ENCODE data around the gene HOXC6. TPM values are rescaled to one million over a fixed set of nuclear protein-coding genes. Genes with fewer than 3 reads are reported as not detected.

Gene HOXC6
- total and polyA plus RNA-seq, 5 experiments from 2014 or later, result not detected

DNA sequence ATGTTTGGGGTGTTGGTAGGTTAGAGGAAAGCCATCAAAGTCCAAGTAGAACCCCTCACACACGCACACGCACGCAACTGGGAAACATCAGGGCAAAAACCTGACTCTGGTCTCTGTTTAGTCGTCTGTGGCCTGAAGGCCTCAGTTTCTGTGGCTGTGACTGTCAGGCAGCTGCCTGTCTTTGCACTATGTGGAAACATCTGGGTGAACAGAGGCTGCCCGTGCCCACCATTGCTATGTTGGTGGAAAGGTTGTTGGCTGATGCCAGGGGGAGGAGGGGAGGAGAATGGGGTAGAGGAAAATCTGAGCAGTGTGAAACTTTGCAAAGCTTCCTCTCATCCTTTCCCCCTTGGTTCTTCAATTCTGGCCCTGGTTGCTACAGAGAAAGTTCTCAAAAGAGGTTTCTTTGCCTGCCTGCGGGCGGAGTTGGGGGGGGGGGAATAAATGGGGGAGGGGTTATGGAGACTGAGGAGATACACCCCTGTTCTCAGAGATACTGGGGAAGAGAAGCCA, 35.8 kb upstream of the HOXC6 start:
- Mint-ChIP-seq H3K9me3 (peaks cover 0 to 9% (median 0%) of the 10 kb centered on the region in 9 donors), H3K27me3 (peaks cover 68 to 100% (median 86%) of the 10 kb centered on the region in 5 donors), H3K27ac (no peak overlapping the region), H3K36me3 (peaks cover 0 to 8% (median 0%) of the 10 kb centered on the region in 3 donors), H3K4me1 (peaks cover 35 to 74% (median 45%) of the 10 kb centered on the region in 4 donors), H3K4me3 (peak overlapping the region in 1 of 10 donors; percentile 72)
- DNase-seq (no peak), ATAC-seq (no peak)
- POLR2A ChIA-PET, result interaction anchor here (0.6 to 1.0 kb wide), 2 partner anchors 67 to 1761 kb away, joined by 4 to 7 read pairs; no protein-coding TSS in a partner anchor

DNA sequence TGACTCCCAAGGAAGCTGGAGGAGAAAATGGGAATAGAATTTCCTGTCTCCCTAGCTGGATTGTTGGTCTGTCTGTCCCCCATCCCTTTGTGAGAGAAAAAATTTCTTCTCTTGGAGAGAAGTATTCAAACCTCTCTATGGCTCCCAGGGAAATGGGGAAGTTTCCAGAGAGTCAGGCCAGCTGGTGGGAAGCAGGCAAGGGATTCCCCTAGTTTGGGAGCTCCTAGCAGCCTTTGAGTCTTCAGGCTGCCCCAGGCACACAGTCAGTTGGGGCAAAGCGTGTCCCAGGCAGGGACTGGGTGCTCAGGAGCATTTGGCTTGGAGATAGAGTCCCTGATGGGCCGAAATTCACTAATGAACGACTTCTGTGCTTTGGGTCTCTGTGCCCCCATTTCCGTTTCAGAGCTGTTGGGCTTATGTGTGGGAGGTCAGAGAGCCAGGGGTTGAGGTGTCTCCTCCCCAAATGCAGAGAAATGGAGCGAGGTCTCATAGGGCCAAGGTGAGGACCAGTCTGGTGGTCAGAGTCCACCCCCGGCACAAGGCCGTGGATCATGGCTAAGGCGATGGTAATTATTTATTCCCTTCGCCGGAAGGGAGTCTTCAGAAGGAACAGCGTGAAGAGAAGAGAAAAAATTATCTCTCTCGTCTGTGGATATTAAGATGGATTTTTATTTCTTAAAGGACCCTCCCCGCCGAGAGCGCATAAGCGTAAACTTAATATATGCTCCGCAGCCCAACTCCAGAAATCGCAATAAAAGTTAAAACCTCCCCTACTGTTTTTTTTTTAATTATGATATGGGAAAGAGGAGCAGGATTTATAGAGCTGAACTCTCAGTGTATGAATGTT, 34.9 kb upstream of the HOXC6 start:
- Mint-ChIP-seq H3K27ac (peak overlapping the region in 3 of 10 donors; percentile 47 to 87 (median 60)), H3K4me3 (peak overlapping the region in 9 of 10 donors; percentile 33 to 84 (median 64)), H3K27me3 (peaks cover 65 to 100% (median 86%) of the 10 kb centered on the region in 5 donors), H3K4me1 (peaks cover 36 to 76% (median 49%) of the 10 kb centered on the region in 4 donors), H3K9me3 (peaks cover 0 to 5% (median 0%) of the 10 kb centered on the region in 9 donors), H3K36me3 (peaks cover 0 to 13% (median 0%) of the 10 kb centered on the region in 3 donors)
- POLR2A ChIA-PET, result no interaction called here
- ATAC-seq (no peak), DNase-seq (no peak)

GRCh38 chr12:53994009-53994263, 34.3 kb upstream of the HOXC6 start:
- H3K4me1 Mint-ChIP-seq, result peaks cover 37 to 75% (median 50%) of the 10 kb centered on the region in 4 donors

DNA sequence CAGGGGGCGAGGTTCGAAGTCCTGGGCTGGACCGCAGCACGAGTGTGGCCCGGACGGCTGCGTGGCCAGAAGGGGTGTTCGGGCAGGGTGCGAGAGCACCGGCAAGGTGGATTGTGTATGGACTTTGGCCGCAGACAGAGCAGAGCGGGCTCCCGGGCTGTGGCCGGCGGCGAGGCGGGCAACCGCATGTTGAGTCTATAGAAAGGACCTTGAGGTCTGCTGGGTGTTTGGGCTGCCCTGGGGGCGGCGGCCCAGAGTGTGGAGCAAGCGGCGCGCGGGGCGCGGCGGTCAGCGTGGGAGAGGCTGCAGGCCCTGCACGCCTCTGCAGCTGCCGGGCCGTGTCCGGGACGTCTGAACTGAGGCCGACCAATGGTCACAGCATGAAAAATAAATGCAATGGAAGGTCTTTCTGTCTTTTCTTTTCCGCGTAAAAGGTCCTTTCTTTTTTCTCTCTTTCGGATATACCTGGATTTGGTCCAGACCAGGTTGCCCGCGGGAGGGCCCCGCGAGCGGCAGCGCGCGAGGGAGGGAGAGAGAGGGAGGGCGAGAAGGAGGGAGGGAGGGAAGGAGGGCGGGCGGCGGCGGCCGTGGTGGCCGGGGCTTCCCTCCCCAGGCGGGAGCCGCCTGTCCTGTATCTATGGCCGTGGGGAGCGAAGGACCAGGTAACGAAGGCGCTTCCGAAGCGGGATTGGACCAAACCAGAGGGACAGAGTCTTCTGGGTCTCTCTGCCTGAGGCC, 33.8 kb upstream of the HOXC6 start:
- POLR2A ChIA-PET, result interaction anchor here (1.7 kb wide), 1 partner anchor 12 kb away, joined by 5 read pairs; no protein-coding TSS in a partner anchor
- H3K27me3 Mint-ChIP-seq, result peaks cover 64 to 100% (median 85%) of the 10 kb centered on the region in 5 donors
- H3K36me3 Mint-ChIP-seq, result peaks cover 0 to 13% (median 4%) of the 10 kb centered on the region in 3 donors
- peaks cover 0 to 5% (median 0%) of the 10 kb centered on the region in 9 donors for H3K9me3 Mint-ChIP-seq
- ATAC-seq (no peak), DNase-seq (no peak)
- peak overlapping the region; percentile 73 to 93 (median 80) for H3K4me3 Mint-ChIP-seq
- H3K4me1 Mint-ChIP-seq, result peaks cover 33 to 72% (median 46%) of the 10 kb centered on the region in 4 donors
- H3K27ac Mint-ChIP-seq, result peak overlapping the region in 2 of 10 donors; percentile 87 to 91

More at GRCh38 chr12:53994009-53994263, 34.3 kb upstream of the HOXC6 start:
- DNase-seq (no peak), ATAC-seq (no peak)
- POLR2A ChIA-PET, result no interaction called here
- Mint-ChIP-seq H3K36me3 (peaks cover 0 to 13% (median 4%) of the 10 kb centered on the region in 3 donors), H3K27me3 (peaks cover 66 to 100% (median 87%) of the 10 kb centered on the region in 5 donors), H3K4me3 (peak overlapping the region; percentile 33 to 84 (median 63)), H3K27ac (peak overlapping the region in 3 of 10 donors; percentile 60 to 91 (median 87)), H3K9me3 (peaks cover 0 to 5% (median 0%) of the 10 kb centered on the region in 9 donors)

DNA sequence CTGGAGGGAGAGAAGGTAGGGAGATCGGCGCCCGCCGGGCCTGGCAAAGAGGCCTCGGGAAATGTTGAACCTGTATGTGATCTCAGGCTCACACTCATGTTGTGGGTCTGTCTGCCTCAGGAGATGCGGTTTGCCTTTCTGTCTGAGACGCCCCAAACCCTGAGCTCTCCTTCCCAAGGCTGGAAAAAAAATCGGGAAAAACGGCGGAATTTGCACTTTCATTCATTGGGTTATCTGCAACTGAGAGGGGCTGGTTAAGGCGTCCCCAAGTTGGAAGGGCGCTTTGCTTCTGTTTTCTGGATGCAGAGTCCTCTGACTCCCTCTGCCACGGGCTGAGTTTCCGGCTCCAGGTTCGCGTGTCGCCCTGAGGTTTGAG, 33.2 kb upstream of the HOXC6 start:
- peak; percentile 24 for ATAC-seq
- POLR2A ChIA-PET, result interaction anchor here (1.7 kb wide), 1 partner anchor 12 kb away, joined by 5 read pairs; no protein-coding TSS in a partner anchor
- Mint-ChIP-seq H3K9me3 (peaks cover 0 to 5% (median 0%) of the 10 kb centered on the region in 9 donors), H3K27ac (peak overlapping the region in 1 of 10 donors; percentile 44), H3K4me1 (peaks cover 30 to 72% (median 45%) of the 10 kb centered on the region in 4 donors), H3K27me3 (peaks cover 59 to 100% (median 82%) of the 10 kb centered on the region in 5 donors), H3K4me3 (peak overlapping the region; percentile 67 to 93 (median 80)), H3K36me3 (peaks cover 0 to 13% (median 4%) of the 10 kb centered on the region in 3 donors)
- no peak for DNase-seq

GRCh38 chr12:53995378-53996239, 32.6 kb upstream of the HOXC6 start:
- Mint-ChIP-seq H3K36me3 (peaks cover 0 to 13% (median 4%) of the 10 kb centered on the region in 3 donors), H3K27me3 (peaks cover 54 to 100% (median 79%) of the 10 kb centered on the region in 5 donors), H3K9me3 (peaks cover 0 to 5% (median 0%) of the 10 kb centered on the region in 9 donors), H3K4me1 (peaks cover 24 to 72% (median 44%) of the 10 kb centered on the region in 4 donors), H3K4me3 (peak overlapping the region; percentile 73 to 93 (median 82)), H3K27ac (peak overlapping the region in 1 of 10 donors; percentile 44)
- POLR2A ChIA-PET, result interaction anchor here (0.9 to 1.7 kb wide), 2 partner anchors 11 to 14 kb away, joined by 4 to 5 read pairs; no protein-coding TSS in a partner anchor
- ATAC-seq, result peak; percentile 32 to 41
- no peak for DNase-seq

- Mint-ChIP-seq H3K4me3 (peak overlapping the region; percentile 73 to 93 (median 80)), H3K9me3 (peaks cover 0 to 5% (median 0%) of the 10 kb centered on the region in 9 donors), H3K4me1 (peaks cover 21 to 66% (median 44%) of the 10 kb centered on the region in 4 donors), H3K27me3 (peaks cover 49 to 100% (median 81%) of the 10 kb centered on the region in 5 donors), H3K36me3 (peaks cover 0 to 11% (median 4%) of the 10 kb centered on the region in 3 donors), H3K27ac (peak overlapping the region in 1 of 10 donors; percentile 67)
- POLR2A ChIA-PET, result interaction anchor here (0.5 to 1.7 kb wide), 3 partner anchors 10 to 302 kb away, joined by 3 to 5 read pairs (median 4); no protein-coding TSS in a partner anchor
- DNase-seq, result no peak
- ATAC-seq, result no peak
Observed at GRCh38 chr12:53996240-53997203, 31.7 kb upstream of the HOXC6 start.

DNA sequence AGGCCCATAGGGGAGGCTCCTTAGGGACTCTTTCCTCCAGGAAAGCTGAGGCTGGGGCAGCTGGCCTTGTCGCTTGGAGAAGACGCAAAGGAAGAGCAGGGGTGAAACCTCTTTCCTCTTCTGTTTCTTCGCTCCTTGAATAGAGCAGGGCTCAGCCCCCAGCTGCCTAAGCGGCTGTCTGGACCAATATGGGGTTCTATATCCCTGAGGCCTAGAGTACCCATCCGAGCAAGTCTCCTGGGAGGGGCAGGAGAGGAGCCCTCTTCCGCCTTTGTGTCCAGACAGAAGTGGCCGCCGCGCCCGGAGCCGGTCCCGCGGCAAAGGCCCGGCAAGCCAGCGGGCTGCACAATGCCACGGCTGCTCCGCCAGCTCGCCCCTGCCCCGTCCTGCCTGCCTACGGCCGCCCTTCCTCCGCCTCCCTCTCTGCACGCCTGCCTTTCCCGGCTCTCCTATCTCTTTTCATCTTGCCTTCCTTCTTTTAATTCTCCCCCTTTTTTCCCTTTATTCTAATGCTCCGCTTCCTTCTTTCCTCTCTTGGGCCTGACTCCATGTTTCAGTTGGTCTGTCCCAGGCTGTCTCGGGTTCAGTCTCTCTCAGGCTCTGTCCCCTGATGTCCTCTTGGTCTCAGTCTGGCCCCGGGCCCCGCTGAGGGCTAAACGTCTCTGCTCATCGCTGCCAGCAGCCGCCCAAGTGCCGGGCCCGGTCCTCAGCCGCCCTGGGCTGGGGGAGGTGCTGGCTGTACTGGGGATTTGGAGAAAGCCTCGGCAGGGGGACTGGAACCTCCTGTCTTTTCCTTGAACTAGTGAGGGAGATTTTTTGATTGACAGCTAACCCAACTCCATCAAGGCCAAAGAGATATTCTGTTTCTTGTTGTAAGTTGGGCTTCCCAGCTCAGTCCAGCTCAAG, 30.8 kb upstream of the HOXC6 start:
- ATAC-seq, result no peak
- no peak for DNase-seq
- H3K27ac Mint-ChIP-seq, result no peak overlapping the region
- H3K9me3 Mint-ChIP-seq, result peaks cover 0 to 4% (median 0%) of the 10 kb centered on the region in 9 donors
- H3K36me3 Mint-ChIP-seq, result peaks cover 0 to 11% (median 4%) of the 10 kb centered on the region in 3 donors
- H3K4me3 Mint-ChIP-seq, result peak overlapping the region in 9 of 10 donors; percentile 38 to 88 (median 64)
- peaks cover 49 to 100% (median 81%) of the 10 kb centered on the region in 5 donors for H3K27me3 Mint-ChIP-seq
- peaks cover 23 to 66% (median 44%) of the 10 kb centered on the region in 4 donors for H3K4me1 Mint-ChIP-seq
- POLR2A ChIA-PET, result interaction anchor here (0.5 to 1.0 kb wide), 2 partner anchors 9 to 301 kb away, joined by 3 to 4 read pairs; no protein-coding TSS in a partner anchor

- ATAC-seq (no peak), DNase-seq (no peak)
- Mint-ChIP-seq H3K9me3 (peaks cover 0 to 4% (median 0%) of the 10 kb centered on the region in 9 donors), H3K4me3 (peak overlapping the region in 5 of 10 donors; percentile 22 to 67 (median 26)), H3K4me1 (peaks cover 24 to 66% (median 44%) of the 10 kb centered on the region in 4 donors), H3K36me3 (peaks cover 0 to 11% (median 4%) of the 10 kb centered on the region in 3 donors), H3K27me3 (peaks cover 50 to 100% (median 84%) of the 10 kb centered on the region in 5 donors), H3K27ac (no peak overlapping the region)
- POLR2A ChIA-PET, result interaction anchor here (1.0 to 1.2 kb wide), 2 partner anchors 10 kb away, joined by 3 to 4 read pairs; no protein-coding TSS in a partner anchor
Observed at GRCh38 chr12:53998110-53998899, 29.9 kb upstream of the HOXC6 start.

Measured in naive thymus-derived CD8-positive, alpha-beta T cell (primary cell).